ENCODE data around the gene PRDM16.

The PRDM16 gene

GRCh38 chr1:3194760-3195479 is 125.9 kb downstream of the PRDM16 start:
- no peaks in the 10 kb centered on the region for H3K36me3 ChIP-seq (ENCODE audit: insufficient read depth, low read length)
- no peaks in the 10 kb centered on the region for H3K9me2 ChIP-seq (ENCODE audit: low read depth, low read length)
- TF ChIP-seq EZH2 (IDR thresholded peaks at IDR 0.05; ENCODE audit: borderline replicate concordance, low read length) (no peak), CTCF (IDR thresholded peaks at IDR 0.05; ENCODE audit: low read length) (no peak)
- no peak overlapping the region for H3K4me3 ChIP-seq (ENCODE audit: low read depth, low read length, poor library complexity, severe bottlenecking)
- no peaks in the 10 kb centered on the region for H3F3A ChIP-seq (ENCODE audit: insufficient read depth, low read length)
- no peaks in the 10 kb centered on the region for H3K4me1 ChIP-seq (ENCODE audit: insufficient read depth, low read length, severe bottlenecking)
- H2AFZ ChIP-seq (ENCODE audit: low read length) = no peak overlapping the region
- H3K9me3 ChIP-seq (ENCODE audit: low read length) = no peaks in the 10 kb centered on the region
- H3K27me3 ChIP-seq (ENCODE audit: insufficient read depth, low read length) = no peaks in the 10 kb centered on the region
- H4K20me1 ChIP-seq (ENCODE audit: insufficient read depth, low read length) = no peaks in the 10 kb centered on the region
- H3K27ac ChIP-seq (ENCODE audit: low read depth, low read length, poor library complexity, severe bottlenecking) = no peak overlapping the region
- H3K4me2 ChIP-seq (ENCODE audit: low read length) = no peak overlapping the region
- no peaks in the 10 kb centered on the region for H3K79me2 ChIP-seq (ENCODE audit: insufficient read depth, low read length)
- H3K9ac ChIP-seq (ENCODE audit: low read length) = no peak overlapping the region

GRCh38 chr1:3195480-3195815 is 126.4 kb downstream of the PRDM16 start:
- no peaks in the 10 kb centered on the region for H3K79me2 ChIP-seq (ENCODE audit: insufficient read depth, low read length)
- no peak overlapping the region for H3K9ac ChIP-seq (ENCODE audit: low read length)
- H4K20me1 ChIP-seq (ENCODE audit: insufficient read depth, low read length) = no peaks in the 10 kb centered on the region
- H3K27ac ChIP-seq (ENCODE audit: low read depth, low read length, poor library complexity, severe bottlenecking) = no peak overlapping the region
- H3K4me1 ChIP-seq (ENCODE audit: insufficient read depth, low read length, severe bottlenecking) = no peaks in the 10 kb centered on the region
- H3K36me3 ChIP-seq (ENCODE audit: insufficient read depth, low read length) = no peaks in the 10 kb centered on the region
- H3K4me2 ChIP-seq (ENCODE audit: low read length) = no peak overlapping the region
- TF ChIP-seq CTCF (IDR thresholded peaks at IDR 0.05; ENCODE audit: low read length) = no peak
- no peak overlapping the region for H2AFZ ChIP-seq (ENCODE audit: low read length)
- H3K27me3 ChIP-seq (ENCODE audit: insufficient read depth, low read length) = no peaks in the 10 kb centered on the region
- H3K9me3 ChIP-seq (ENCODE audit: low read length) = no peaks in the 10 kb centered on the region
- H3K4me3 ChIP-seq (ENCODE audit: low read depth, low read length, poor library complexity, severe bottlenecking) = no peak overlapping the region
- H3F3A ChIP-seq (ENCODE audit: insufficient read depth, low read length) = no peaks in the 10 kb centered on the region
- H3K9me2 ChIP-seq (ENCODE audit: low read depth, low read length) = no peaks in the 10 kb centered on the region

- H3K27me3 ChIP-seq (ENCODE audit: insufficient read depth, low read length) = no peaks in the 10 kb centered on the region
- H3K4me1 ChIP-seq (ENCODE audit: insufficient read depth, low read length, severe bottlenecking) = no peaks in the 10 kb centered on the region
- no peaks in the 10 kb centered on the region for H3K79me2 ChIP-seq (ENCODE audit: insufficient read depth, low read length)
- no peaks in the 10 kb centered on the region for H3K36me3 ChIP-seq (ENCODE audit: insufficient read depth, low read length)
- TF ChIP-seq CTCF (IDR thresholded peaks at IDR 0.05; ENCODE audit: low read length) (no peak), EZH2 (IDR thresholded peaks at IDR 0.05; ENCODE audit: borderline replicate concordance, low read length) (no peak)
- H3K9me2 ChIP-seq (ENCODE audit: low read depth, low read length) = no peaks in the 10 kb centered on the region
- H3K4me2 ChIP-seq (ENCODE audit: low read length) = no peak overlapping the region
- no peak overlapping the region for H3K4me3 ChIP-seq (ENCODE audit: low read depth, low read length, poor library complexity, severe bottlenecking)
- H3F3A ChIP-seq (ENCODE audit: insufficient read depth, low read length) = no peaks in the 10 kb centered on the region
- H3K27ac ChIP-seq (ENCODE audit: low read depth, low read length, poor library complexity, severe bottlenecking) = no peak overlapping the region
- H3K9me3 ChIP-seq (ENCODE audit: low read length) = no peaks in the 10 kb centered on the region
- H4K20me1 ChIP-seq (ENCODE audit: insufficient read depth, low read length) = no peaks in the 10 kb centered on the region
- H3K9ac ChIP-seq (ENCODE audit: low read length) = no peak overlapping the region
- H2AFZ ChIP-seq (ENCODE audit: low read length) = no peak overlapping the region
These were observed 127.0 kb downstream of the PRDM16 start for GRCh38 chr1:3195966-3196515.

Measured in OCI-LY1 (cell line).